SU-DHL-6 (cell line): ENCODE results near the gene DENR.

Experiments
- H2AFZ ChIP-seq: fragments of 200-600 bp; sonication (generic); 2 replicates; pipeline ENCODE4 v1.6.1; 2014; ENCODE audit warnings: low read depth, mild to moderate bottlenecking, moderate library complexity, mixed read lengths, antibody characterized with exemption, low read length; ENCODE audit not compliant: severe bottlenecking
- H3F3A ChIP-seq: fragments of 200-600 bp; shearing (Covaris generic); 2 replicates; pipeline ENCODE4 v1.6.0; 2016; ENCODE audit warnings: antibody characterized with exemption, mild to moderate bottlenecking; ENCODE audit not compliant: insufficient read depth
- H3K27ac ChIP-seq: fragments of 200-600 bp; sonication (generic); 2 replicates; pipeline ENCODE4 v1.5.1; 2016; ENCODE audit warnings: low read depth, mild to moderate bottlenecking, low read length, moderate library complexity, mixed read lengths
- H3K27me3 ChIP-seq: fragments of 200-600 bp; sonication (generic), shearing (Covaris generic); 2 replicates; pipeline ENCODE4 v1.6.0; 2014; ENCODE audit warnings: mild to moderate bottlenecking, low read length
- H3K36me3 ChIP-seq: fragments of 200-600 bp; sonication (generic); 2 replicates; pipeline ENCODE4 v1.6.1; 2014; ENCODE audit warnings: mild to moderate bottlenecking, low read length, mixed read lengths
- H3K4me2 ChIP-seq: fragments of 300-600, 200-600 bp; shearing (Covaris generic), sonication (generic); 2 replicates; pipeline ENCODE4 v1.6.0; 2014; ENCODE audit warnings: low read length, low read depth, mild to moderate bottlenecking; ENCODE audit not compliant: poor library complexity, severe bottlenecking
- H3K4me3 ChIP-seq: fragments of 200-600 bp; sonication (generic); 2 replicates; pipeline ENCODE4 v1.5.1; 2014; ENCODE audit warnings: antibody characterized with exemption, low read length, mild to moderate bottlenecking, mixed read lengths; ENCODE audit not compliant: insufficient read depth, poor library complexity, severe bottlenecking
- H3K79me2 ChIP-seq: fragments of 200-600 bp; sonication (generic); 2 replicates; pipeline ENCODE4 v1.6.1; 2014; ENCODE audit warnings: mild to moderate bottlenecking, low read length, moderate library complexity; ENCODE audit not compliant: insufficient read depth
- H3K9ac ChIP-seq: fragments of 200-600 bp; sonication (generic); 2 replicates; pipeline ENCODE4 v1.7.0; 2014; ENCODE audit warnings: mild to moderate bottlenecking, low read length
- H3K9me2 ChIP-seq: fragments of 200-600 bp; sonication (generic); replicated peaks from 2 replicates; pipeline ENCODE4 v1.6.1; 2014; ENCODE audit warnings: low read length; ENCODE audit not compliant: insufficient read depth
- H3K9me3 ChIP-seq: fragments of 200-600 bp; sonication (generic); 2 replicates; pipeline ENCODE4 v1.6.1; 2014; ENCODE audit warnings: low read length, mixed read lengths; ENCODE audit not compliant: insufficient read depth
- H4K20me1 ChIP-seq: fragments of 200-600 bp; sonication (generic); 2 replicates; pipeline ENCODE4 v1.6.1; 2014; ENCODE audit warnings: low read depth, mild to moderate bottlenecking, antibody characterized with exemption, low read length, moderate library complexity, mixed read lengths
- CTCF ChIP-seq: fragments of 200-600 bp; sonication (generic); IDR thresholded peaks from one replicate; pipeline ENCODE4 v1.5.1; 2017; ENCODE audit warnings: antibody characterized with exemption, mild to moderate bottlenecking, low read length, moderate library complexity; ENCODE audit not compliant: insufficient read depth, poor library complexity, severe bottlenecking
- EZH2phosphoT487 ChIP-seq: fragments of 200-600 bp; sonication (generic), shearing (Covaris generic); conservative IDR thresholded peaks from 2 replicates; pipeline ENCODE4 v1.6.1; 2018; ENCODE audit warnings: mild to moderate bottlenecking, antibody characterized with exemption, low read length, moderate library complexity, mixed read lengths

The DENR gene

DNA sequence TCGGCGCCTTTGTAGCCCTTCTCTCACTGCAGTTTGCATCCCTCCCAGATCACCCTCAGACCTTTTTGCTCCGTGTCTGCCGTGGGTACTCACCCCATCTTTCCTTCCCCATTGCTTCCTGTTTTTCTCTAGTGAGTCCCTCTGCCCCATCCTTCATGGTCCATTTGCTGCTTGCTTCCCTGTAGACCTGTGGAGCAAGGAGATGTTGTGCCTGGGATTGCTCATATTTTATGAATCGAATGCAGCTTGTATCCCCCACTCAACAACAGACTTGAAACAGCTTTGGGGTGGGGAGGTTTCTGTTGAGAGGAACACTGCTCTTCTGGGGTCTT is 661 bp downstream of the DENR start:
- H3K9ac ChIP-seq = peak overlapping the region; percentile 87
- H3K79me2 ChIP-seq = peaks cover 26% of the 10 kb centered on the region
- peak overlapping the region; percentile 62 for H3K27ac ChIP-seq
- peak overlapping the region; percentile 91 for H3K4me3 ChIP-seq
- no peak for TF ChIP-seq CTCF
- H3K36me3 ChIP-seq = peaks cover 23% of the 10 kb centered on the region
- H3K9me3 ChIP-seq = no peaks in the 10 kb centered on the region
- no peaks in the 10 kb centered on the region; the same call in 1 of the 2 replicates for H3F3A ChIP-seq
- H3K4me2 ChIP-seq = peak overlapping the region; percentile 93
- no peaks in the 10 kb centered on the region for H4K20me1 ChIP-seq
- H3K9me2 ChIP-seq = no peaks in the 10 kb centered on the region
- H3K27me3 ChIP-seq = no peaks in the 10 kb centered on the region
- H2AFZ ChIP-seq = peak overlapping the region; percentile 75

DNA sequence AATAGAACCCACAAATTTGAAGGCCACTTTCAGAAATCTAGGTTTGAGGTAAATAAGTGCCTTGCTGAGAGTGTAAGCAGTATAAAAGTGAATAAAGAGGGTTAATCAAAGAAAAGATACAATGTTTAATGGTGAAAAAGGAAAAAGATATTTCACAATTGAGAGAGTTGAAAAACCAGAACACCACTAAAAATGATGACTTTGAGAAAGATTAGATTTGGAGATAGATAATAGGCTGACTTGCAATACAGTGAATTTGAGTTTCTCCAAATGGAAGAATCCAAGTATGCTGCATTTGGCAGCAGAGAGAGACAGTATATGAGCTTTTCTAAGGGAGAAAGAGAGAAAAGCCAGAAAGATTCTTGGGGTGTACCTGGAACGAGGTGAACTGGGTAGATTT is 2.2 kb downstream of the DENR start:
- no peaks in the 10 kb centered on the region for H3K9me2 ChIP-seq
- no peak overlapping the region for H2AFZ ChIP-seq
- peaks cover 41% of the 10 kb centered on the region for H3K79me2 ChIP-seq
- no peak for TF ChIP-seq EZH2phosphoT487
- TF ChIP-seq CTCF = no peak
- no peaks in the 10 kb centered on the region; the same call in 1 of the 2 replicates for H3F3A ChIP-seq
- peaks cover 27% of the 10 kb centered on the region for H3K36me3 ChIP-seq
- H3K27me3 ChIP-seq = no peaks in the 10 kb centered on the region
- no peaks in the 10 kb centered on the region for H3K9me3 ChIP-seq
- H3K4me2 ChIP-seq = no peak overlapping the region
- no peak overlapping the region for H3K27ac ChIP-seq
- no peak overlapping the region for H3K9ac ChIP-seq
- no peaks in the 10 kb centered on the region for H4K20me1 ChIP-seq
- H3K4me3 ChIP-seq = no peak overlapping the region

DNA sequence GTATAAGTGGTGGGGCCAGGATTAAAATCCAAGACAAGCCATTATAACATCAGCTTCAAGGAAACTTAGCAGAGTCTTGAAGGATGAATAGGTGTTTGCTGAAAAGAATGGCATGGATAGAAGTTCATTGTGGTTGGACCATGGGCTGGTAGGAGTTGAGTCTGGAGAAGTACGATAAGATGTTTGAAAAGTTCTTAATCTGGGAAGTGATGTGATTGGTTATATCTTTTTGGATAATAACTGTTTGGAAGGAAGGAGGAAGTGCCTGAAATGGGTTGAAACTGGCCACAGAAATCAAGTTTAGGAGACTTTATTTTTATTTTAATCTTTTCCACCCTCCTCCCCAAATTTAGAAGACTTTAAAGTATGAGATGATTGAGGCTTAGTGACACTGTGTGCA is 4.9 kb downstream of the DENR start:
- TF ChIP-seq CTCF (no peak), EZH2phosphoT487 (no peak)
- H2AFZ ChIP-seq = no peak overlapping the region
- H4K20me1 ChIP-seq = 0 out of 2 replicates have a peak, but pooled peaks cover 6% of the 10 kb centered on the region
- H3K79me2 ChIP-seq = peaks cover 51% of the 10 kb centered on the region
- no peaks in the 10 kb centered on the region for H3K9me2 ChIP-seq
- no peaks in the 10 kb centered on the region; the same call in 1 of the 2 replicates for H3F3A ChIP-seq
- H3K27ac ChIP-seq = no peak overlapping the region
- H3K9me3 ChIP-seq = no peaks in the 10 kb centered on the region
- no peak overlapping the region for H3K4me3 ChIP-seq
- no peaks in the 10 kb centered on the region for H3K27me3 ChIP-seq
- peaks cover 40% of the 10 kb centered on the region for H3K36me3 ChIP-seq
- no peak overlapping the region for H3K9ac ChIP-seq
- H3K4me2 ChIP-seq = no peak overlapping the region

GRCh38 chr12:122785503-122785902 is 32.9 kb downstream of the DENR start:
- no peak overlapping the region for H3K27ac ChIP-seq
- H3K9me3 ChIP-seq = no peaks in the 10 kb centered on the region
- H3F3A ChIP-seq = no peaks in the 10 kb centered on the region
- no peak overlapping the region for H3K4me2 ChIP-seq
- no peaks in the 10 kb centered on the region for H4K20me1 ChIP-seq
- no peaks in the 10 kb centered on the region for H3K9me2 ChIP-seq
- TF ChIP-seq EZH2phosphoT487 (no peak), CTCF (no peak)
- H3K79me2 ChIP-seq = no peaks in the 10 kb centered on the region
- H3K27me3 ChIP-seq = no peaks in the 10 kb centered on the region
- H3K36me3 ChIP-seq = no peaks in the 10 kb centered on the region
- no peak overlapping the region for H3K9ac ChIP-seq
- no peak overlapping the region for H2AFZ ChIP-seq
- no peak overlapping the region for H3K4me3 ChIP-seq
